ENCODE measurements around the gene KDM4B.

Gene KDM4B

DNA sequence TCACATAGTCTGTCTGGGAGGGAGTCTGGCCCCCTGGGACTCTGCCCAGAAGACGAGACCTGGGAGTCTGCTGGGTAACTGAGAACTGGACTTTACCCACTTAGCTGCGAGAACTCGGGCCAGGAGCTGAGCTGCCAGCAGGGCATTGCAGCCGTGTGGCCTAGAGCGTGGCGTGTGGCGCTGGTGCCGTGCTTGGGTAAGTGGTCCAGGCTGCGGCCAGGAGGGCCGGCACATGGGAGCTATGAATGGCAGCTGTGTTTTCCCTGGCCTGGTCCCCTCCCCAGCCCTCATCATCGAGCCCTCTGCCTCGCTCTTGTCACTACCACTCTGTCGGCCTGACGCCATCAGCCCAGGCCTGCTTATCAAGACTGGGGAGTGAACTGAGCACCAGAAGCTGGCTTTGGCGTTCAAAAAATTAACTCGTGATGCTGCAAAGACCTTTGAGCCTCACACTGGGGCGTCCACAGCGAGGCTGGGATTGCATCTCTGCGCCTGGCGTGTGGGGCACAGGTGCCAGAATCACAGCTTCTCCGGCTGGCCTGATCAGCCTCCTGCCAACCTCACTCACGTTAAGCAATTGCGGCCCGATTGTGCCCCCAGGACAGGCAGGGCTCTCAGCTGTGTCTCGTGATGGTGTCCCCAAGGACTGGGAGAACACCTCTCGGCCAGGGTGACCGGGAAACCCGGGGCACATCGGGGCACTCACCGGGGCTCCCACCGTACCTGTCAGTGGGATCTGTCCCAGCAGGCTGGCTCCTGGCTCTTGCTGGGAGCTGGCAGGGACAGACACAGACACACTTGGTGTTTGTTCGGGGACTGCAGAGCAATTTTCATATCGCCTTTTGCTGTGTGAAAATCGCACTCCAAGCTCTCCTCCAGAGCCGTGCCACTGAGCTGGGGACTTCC lies 85.9 kb downstream of the KDM4B start:
- Histone ChIP-seq H3K36me3 (ENCODE audit: low read depth) (0 out of 2 replicates have a peak, but pooled peaks cover 2% of the 10 kb centered on the region), H3K4me1 (ENCODE audit: insufficient read depth, poor library complexity, severe bottlenecking) (no peaks in the 10 kb centered on the region), H3K27ac (ENCODE audit: poor library complexity, severe bottlenecking) (no peak overlapping the region), H3K27me3 (ENCODE audit: insufficient read depth, poor library complexity, severe bottlenecking) (no peaks in the 10 kb centered on the region), H3K4me3 (ENCODE audit: severe bottlenecking) (no peak overlapping the region), H3K9me3 (ENCODE audit: severe bottlenecking) (no peaks in the 10 kb centered on the region)
- no peak for DNase-seq (ENCODE audit: low spot score)
- TF ChIP-seq, protein P1, sequence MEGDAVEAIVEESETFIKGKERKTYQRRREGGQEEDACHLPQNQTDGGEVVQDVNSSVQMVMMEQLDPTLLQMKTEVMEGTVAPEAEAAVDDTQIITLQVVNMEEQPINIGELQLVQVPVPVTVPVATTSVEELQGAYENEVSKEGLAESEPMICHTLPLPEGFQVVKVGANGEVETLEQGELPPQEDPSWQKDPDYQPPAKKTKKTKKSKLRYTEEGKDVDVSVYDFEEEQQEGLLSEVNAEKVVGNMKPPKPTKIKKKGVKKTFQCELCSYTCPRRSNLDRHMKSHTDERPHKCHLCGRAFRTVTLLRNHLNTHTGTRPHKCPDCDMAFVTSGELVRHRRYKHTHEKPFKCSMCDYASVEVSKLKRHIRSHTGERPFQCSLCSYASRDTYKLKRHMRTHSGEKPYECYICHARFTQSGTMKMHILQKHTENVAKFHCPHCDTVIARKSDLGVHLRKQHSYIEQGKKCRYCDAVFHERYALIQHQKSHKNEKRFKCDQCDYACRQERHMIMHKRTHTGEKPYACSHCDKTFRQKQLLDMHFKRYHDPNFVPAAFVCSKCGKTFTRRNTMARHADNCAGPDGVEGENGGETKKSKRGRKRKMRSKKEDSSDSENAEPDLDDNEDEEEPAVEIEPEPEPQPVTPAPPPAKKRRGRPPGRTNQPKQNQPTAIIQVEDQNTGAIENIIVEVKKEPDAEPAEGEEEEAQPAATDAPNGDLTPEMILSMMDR (IDR thresholded peaks at IDR 0.05; ENCODE audit: poor library complexity, severe bottlenecking): no peak
- no peak for ATAC-seq (ENCODE audit: low read depth)

DNA sequence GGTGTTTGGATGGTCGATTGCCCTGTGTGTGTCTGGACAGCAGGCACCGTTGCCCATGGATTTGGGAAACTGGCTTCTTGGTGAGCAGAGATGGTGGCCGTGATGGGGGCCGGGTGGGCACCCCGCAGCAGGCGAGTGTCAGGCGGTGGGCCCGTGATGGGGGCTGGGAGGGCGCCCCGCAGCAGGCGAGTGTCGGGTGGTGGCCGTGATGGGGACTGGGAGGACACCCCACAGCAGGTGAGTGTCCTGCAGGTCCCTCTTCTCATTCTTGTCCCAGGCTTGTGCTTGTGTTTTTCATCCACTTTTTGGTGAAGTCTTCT lies 86.5 kb downstream of the KDM4B start:
- no peak for DNase-seq (ENCODE audit: low spot score)
- Histone ChIP-seq H3K27ac (ENCODE audit: poor library complexity, severe bottlenecking) (no peak overlapping the region), H3K27me3 (ENCODE audit: insufficient read depth, poor library complexity, severe bottlenecking) (no peaks in the 10 kb centered on the region), H3K4me1 (ENCODE audit: insufficient read depth, poor library complexity, severe bottlenecking) (no peaks in the 10 kb centered on the region), H3K9me3 (ENCODE audit: severe bottlenecking) (no peaks in the 10 kb centered on the region), H3K4me3 (ENCODE audit: severe bottlenecking) (no peak overlapping the region), H3K36me3 (ENCODE audit: low read depth) (0 out of 2 replicates have a peak, but pooled peaks cover 2% of the 10 kb centered on the region)
- no peak for ATAC-seq (ENCODE audit: low read depth)
- TF ChIP-seq, protein P1 (IDR thresholded peaks at IDR 0.05; ENCODE audit: poor library complexity, severe bottlenecking): no peak

DNA sequence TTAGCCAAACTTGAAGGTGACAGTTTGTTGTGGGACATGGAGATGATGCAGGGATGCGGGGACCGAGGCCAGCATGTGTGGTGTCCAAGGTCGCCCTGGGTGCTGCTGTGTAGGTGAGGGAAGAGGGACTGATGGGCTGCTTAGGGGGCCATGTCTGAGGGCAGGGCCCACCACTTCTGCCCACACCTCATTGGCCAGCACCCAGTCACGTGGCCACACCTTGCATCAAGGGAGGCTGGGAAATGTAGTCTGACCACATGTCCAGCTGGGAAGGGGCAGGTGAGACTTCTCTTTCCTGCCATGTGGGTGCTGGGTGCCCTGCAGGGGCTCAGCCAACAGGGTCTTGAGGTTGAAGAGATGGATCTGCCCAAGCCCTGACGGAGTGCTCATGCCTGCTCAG lies 88.9 kb downstream of the KDM4B start:
- no peaks in the 10 kb centered on the region for H3K4me1 ChIP-seq (ENCODE audit: insufficient read depth, poor library complexity, severe bottlenecking)
- no peaks in the 10 kb centered on the region for H3K27me3 ChIP-seq (ENCODE audit: insufficient read depth, poor library complexity, severe bottlenecking)
- no peak overlapping the region for H3K27ac ChIP-seq (ENCODE audit: poor library complexity, severe bottlenecking)
- peak; percentile 72; the same call in 2 of the 3 replicates for ATAC-seq (ENCODE audit: low read depth)
- H3K4me3 ChIP-seq (ENCODE audit: severe bottlenecking): no peak overlapping the region
- no peaks in the 10 kb centered on the region for H3K9me3 ChIP-seq (ENCODE audit: severe bottlenecking)
- TF ChIP-seq, protein P1 (IDR thresholded peaks at IDR 0.05; ENCODE audit: poor library complexity, severe bottlenecking): no peak
- DNase-seq (ENCODE audit: low spot score): no peak
- H3K36me3 ChIP-seq (ENCODE audit: low read depth): 0 out of 2 replicates have a peak, but pooled peaks cover 2% of the 10 kb centered on the region

DNA sequence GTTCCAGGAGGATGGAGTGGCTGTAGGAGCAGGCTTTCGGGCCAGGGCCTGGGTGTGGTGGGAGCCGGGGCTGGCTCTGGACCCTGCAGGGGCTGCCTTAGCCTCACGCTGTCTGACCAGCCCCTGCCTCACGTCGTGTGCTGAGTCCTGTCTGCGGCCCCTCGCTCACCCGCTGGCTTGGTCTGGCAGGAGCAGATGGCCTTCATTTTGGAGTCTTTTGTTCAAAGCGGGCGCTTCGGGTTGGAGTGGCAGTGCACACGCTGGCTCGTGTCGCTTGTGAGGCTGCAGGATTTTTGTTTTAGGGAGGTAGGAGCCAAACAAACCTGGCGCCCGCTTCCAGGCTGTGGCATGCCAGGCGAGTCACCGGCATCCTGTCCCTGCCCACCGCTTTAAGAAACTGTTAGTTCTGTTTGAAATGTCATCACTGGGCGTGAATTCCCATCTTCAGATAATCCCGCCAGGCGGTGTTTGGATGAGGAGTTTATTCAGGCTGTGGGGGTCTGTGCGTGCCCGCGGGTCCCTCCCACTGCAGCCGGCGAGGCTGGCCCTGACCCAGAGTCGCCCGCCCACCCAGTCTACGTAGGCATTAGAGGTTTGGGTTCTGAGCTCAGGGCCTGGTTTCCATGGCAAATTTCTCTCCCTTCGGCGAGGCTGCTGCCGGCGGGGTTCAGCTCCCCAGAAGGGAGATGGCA lies 89.8 kb downstream of the KDM4B start:
- Histone ChIP-seq H3K9me3 (ENCODE audit: severe bottlenecking) (no peaks in the 10 kb centered on the region), H3K27ac (ENCODE audit: poor library complexity, severe bottlenecking) (no peak overlapping the region), H3K4me3 (ENCODE audit: severe bottlenecking) (no peak overlapping the region), H3K4me1 (ENCODE audit: insufficient read depth, poor library complexity, severe bottlenecking) (no peaks in the 10 kb centered on the region), H3K27me3 (ENCODE audit: insufficient read depth, poor library complexity, severe bottlenecking) (no peaks in the 10 kb centered on the region), H3K36me3 (ENCODE audit: low read depth) (0 out of 2 replicates have a peak, but pooled peaks cover 2% of the 10 kb centered on the region)
- DNase-seq (ENCODE audit: low spot score) (no peak), ATAC-seq (ENCODE audit: low read depth) (no peak)
- TF ChIP-seq, protein P1 (IDR thresholded peaks at IDR 0.05; ENCODE audit: poor library complexity, severe bottlenecking): no peak
